HEK293T (cell line): ENCODE data around the gene PHLPP1.
"Not testable (repeated sequence)": the region's sequence is repeated elsewhere in the genome, so short reads cannot be mapped to it uniquely, and the experiment has no call there.

Experiments used
- CTCF ChIA-PET: fragments of 350-600 bp; formaldehyde crosslinking; extraction: SDS; loops from one replicate; lab custom pipeline; 2021; ENCODE audit warnings: antibody characterized with exemption, inconsistent platforms; lab: Yijun Ruan, JAX
- POLR2A ChIA-PET: fragments of 350-600 bp; formaldehyde crosslinking; extraction: SDS; loops from one replicate; lab custom pipeline; 2020; ENCODE audit warnings: antibody characterized with exemption, inconsistent platforms; lab: Yijun Ruan, JAX
- DNase-seq: peaks from one replicate; pipeline ENCODE4 v3.0.0; 2012; ENCODE audit warnings: mixed read lengths; ENCODE audit errors: extremely low spot score
- ARNT ChIP-seq: fragments of 450-650 bp; IDR thresholded peaks from 2 replicates; pipeline ENCODE4 v1.6.1; 2017; ENCODE audit warnings: mild to moderate bottlenecking
- BHLHE40 ChIP-seq: fragments of 450-650 bp; IDR thresholded peaks from 2 replicates; pipeline ENCODE4 v1.6.1; 2016; ENCODE audit warnings: mild to moderate bottlenecking, moderate library complexity, borderline replicate concordance
- CTBP1 ChIP-seq: fragments of 450-650 bp; IDR thresholded peaks from 2 replicates; pipeline ENCODE4 v1.6.1; 2016; ENCODE audit warnings: borderline replicate concordance
- ELF4 ChIP-seq: fragments of 450-650 bp; IDR thresholded peaks from 2 replicates; pipeline ENCODE4 v1.6.1; 2017; ENCODE audit warnings: antibody characterized with exemption
- FOXA1 ChIP-seq: fragments of 450-650 bp; IDR thresholded peaks from 2 replicates; pipeline ENCODE4 v1.6.1; 2016; ENCODE audit warnings: mild to moderate bottlenecking
- FOXK2 ChIP-seq: fragments of 450-650 bp; IDR thresholded peaks from 2 replicates; pipeline ENCODE4 v1.6.1; 2016; ENCODE audit warnings: mild to moderate bottlenecking
- FOXM1 ChIP-seq: fragments of 450-650 bp; IDR thresholded peaks from 2 replicates; pipeline ENCODE4 v1.6.1; 2017; ENCODE audit warnings: mild to moderate bottlenecking, borderline replicate concordance
- HDGF ChIP-seq: fragments of 450-650 bp; IDR thresholded peaks from 2 replicates; pipeline ENCODE4 v1.6.1; 2017; ENCODE audit warnings: antibody characterized with exemption, borderline replicate concordance
- L3MBTL2 ChIP-seq: fragments of 450-650 bp; conservative IDR thresholded peaks from 2 replicates; pipeline ENCODE4 v1.6.1; 2016; ENCODE audit warnings: mild to moderate bottlenecking
- LEF1 ChIP-seq: fragments of 450-650 bp; IDR thresholded peaks from 2 replicates; pipeline ENCODE4 v1.6.1; 2017; ENCODE audit warnings: mild to moderate bottlenecking, borderline replicate concordance
- NFRKB ChIP-seq: fragments of 450-650 bp; IDR thresholded peaks from 2 replicates; pipeline ENCODE4 v1.6.1; 2016; ENCODE audit warnings: mild to moderate bottlenecking, moderate library complexity
- PKNOX1 ChIP-seq: fragments of 450-650 bp; IDR thresholded peaks from 2 replicates; pipeline ENCODE4 v1.6.1; 2016
- SP1 ChIP-seq: fragments of 450-650 bp; IDR thresholded peaks from 2 replicates; pipeline ENCODE4 v1.6.1; 2017
- SUZ12 ChIP-seq: fragments of 450-650 bp; IDR thresholded peaks from 2 replicates; pipeline ENCODE4 v1.6.1; 2016; ENCODE audit warnings: mild to moderate bottlenecking
- TARDBP ChIP-seq: fragments of 450-650 bp; IDR thresholded peaks from 2 replicates; pipeline ENCODE4 v1.6.1; 2016
- ZNF384 ChIP-seq: fragments of 450-650 bp; IDR thresholded peaks from 2 replicates; pipeline ENCODE4 v1.6.1; 2016

The PHLPP1 gene

GRCh38 chr18:62736077-62736855 is 20.9 kb downstream of the PHLPP1 start:
- DNase-seq: no peak
- ChIA-PET CTCF (no interaction called here), POLR2A (no interaction called here)
- TF ChIP-seq TARDBP: no peak
- TF ChIP-seq ZNF384: no peak
- TF ChIP-seq ARNT: no peak
- TF ChIP-seq HDGF: no peak
- TF ChIP-seq BHLHE40: no peak
- TF ChIP-seq FOXK2: no peak
- TF ChIP-seq FOXA1: no peak
- no peak for TF ChIP-seq SP1
- TF ChIP-seq PKNOX1: no peak
- TF ChIP-seq CTBP1: no peak
- TF ChIP-seq FOXM1: no peak
- no peak for TF ChIP-seq NFRKB
- TF ChIP-seq L3MBTL2: no peak

GRCh38 chr18:62737241-62737873 is 22.0 kb downstream of the PHLPP1 start:
- CTCF ChIA-PET: no interaction called here
- no peak for TF ChIP-seq BHLHE40
- TF ChIP-seq TARDBP: no peak
- TF ChIP-seq PKNOX1: no peak
- no peak for TF ChIP-seq HDGF
- no peak for TF ChIP-seq NFRKB
- no peak for TF ChIP-seq ELF4
- TF ChIP-seq ARNT: no peak
- TF ChIP-seq FOXA1: no peak
- TF ChIP-seq LEF1: no peak
- no peak for TF ChIP-seq FOXK2
- no peak for TF ChIP-seq ZNF384
- no peak for TF ChIP-seq CTBP1
- no peak for TF ChIP-seq L3MBTL2
- TF ChIP-seq FOXM1: no peak
- no peak for TF ChIP-seq SP1
- no peak for TF ChIP-seq SUZ12
- POLR2A ChIA-PET: no interaction called here
- DNase-seq: no peak

GRCh38 chr18:62738639-62739038 is 23.3 kb downstream of the PHLPP1 start:
- no peak for DNase-seq
- ChIA-PET CTCF (no interaction called here), POLR2A (interaction anchor here (0.7 kb wide), 1 partner anchor 425 kb away, joined by 3 read pairs; no protein-coding TSS in a partner anchor)
- no peak for TF ChIP-seq ELF4
- no peak for TF ChIP-seq FOXK2
- TF ChIP-seq BHLHE40: no peak
- TF ChIP-seq ARNT: no peak
- no peak for TF ChIP-seq PKNOX1
- TF ChIP-seq FOXA1: no peak
- no peak for TF ChIP-seq SUZ12
- no peak for TF ChIP-seq FOXM1
- no peak for TF ChIP-seq TARDBP
- no peak for TF ChIP-seq L3MBTL2
- no peak for TF ChIP-seq HDGF
- no peak for TF ChIP-seq LEF1
- TF ChIP-seq SP1: no peak

GRCh38 chr18:62739911-62740310 is 24.6 kb downstream of the PHLPP1 start:
- peak; percentile 6 for DNase-seq
- ChIA-PET CTCF (no interaction called here), POLR2A (interaction anchor here (0.6 kb wide), 1 partner anchor 8 kb away, joined by 3 read pairs; no protein-coding TSS in a partner anchor)
- TF ChIP-seq CTBP1: no peak
- TF ChIP-seq TARDBP: no peak
- TF ChIP-seq NFRKB: no peak
- TF ChIP-seq SP1: no peak
- TF ChIP-seq FOXA1: no peak
- TF ChIP-seq ELF4: no peak
- TF ChIP-seq FOXK2: no peak
- TF ChIP-seq L3MBTL2: no peak
- TF ChIP-seq HDGF: no peak
- TF ChIP-seq ARNT: no peak
- TF ChIP-seq SUZ12: no peak
- no peak for TF ChIP-seq PKNOX1
- TF ChIP-seq FOXM1: no peak
- TF ChIP-seq LEF1: no peak
- TF ChIP-seq ZNF384: no peak
- TF ChIP-seq BHLHE40: no peak

- POLR2A ChIA-PET, DNase-seq, CTCF ChIA-PET: not testable (repeated sequence)
These were observed 25.3 kb downstream of the PHLPP1 start for GRCh38 chr18:62740650-62741049.
